Left ventricle myocardium superior (tissue), 1 donor: ENCODE data around the gene P2RX1. TPM values are rescaled to one million over a fixed set of nuclear protein-coding genes. Genes with fewer than 3 reads are reported as not detected.

ENCODE experiments used
- ATAC-seq: fragments of 200-7000 bp; cut with Tn5 transposase; one replicate; pipeline ENCODE4 v1.9.1; 2020; ENCODE audit warnings: mild to moderate bottlenecking, moderate library complexity
- DNase-seq: peaks from one replicate; pipeline ENCODE4 v3.0.0-alpha.2; 2020
- intact Hi-C: fragments of 100-400 bp; cut with micrococcal nuclease; formaldehyde crosslinking; loops from one replicate; pipeline ENCODE4 v1.11.0; 2022
- total RNA-seq: library from RNA; stranded (reverse); fragmentation: NEBNext Ultra II Directional; extraction: Animal tissue kit (Norgen Biotek cat#: 25700); gene quantifications from one replicate; pipeline ENCODE4 v1.2.1, GENCODE V29; 2021
- donor health status: DM: no; HTN: yes; CAD: no; lungs with severe emphysema.

Gene P2RX1
- total RNA-seq, 1 donor from 2014 or later: 0.17 TPM

DNA sequence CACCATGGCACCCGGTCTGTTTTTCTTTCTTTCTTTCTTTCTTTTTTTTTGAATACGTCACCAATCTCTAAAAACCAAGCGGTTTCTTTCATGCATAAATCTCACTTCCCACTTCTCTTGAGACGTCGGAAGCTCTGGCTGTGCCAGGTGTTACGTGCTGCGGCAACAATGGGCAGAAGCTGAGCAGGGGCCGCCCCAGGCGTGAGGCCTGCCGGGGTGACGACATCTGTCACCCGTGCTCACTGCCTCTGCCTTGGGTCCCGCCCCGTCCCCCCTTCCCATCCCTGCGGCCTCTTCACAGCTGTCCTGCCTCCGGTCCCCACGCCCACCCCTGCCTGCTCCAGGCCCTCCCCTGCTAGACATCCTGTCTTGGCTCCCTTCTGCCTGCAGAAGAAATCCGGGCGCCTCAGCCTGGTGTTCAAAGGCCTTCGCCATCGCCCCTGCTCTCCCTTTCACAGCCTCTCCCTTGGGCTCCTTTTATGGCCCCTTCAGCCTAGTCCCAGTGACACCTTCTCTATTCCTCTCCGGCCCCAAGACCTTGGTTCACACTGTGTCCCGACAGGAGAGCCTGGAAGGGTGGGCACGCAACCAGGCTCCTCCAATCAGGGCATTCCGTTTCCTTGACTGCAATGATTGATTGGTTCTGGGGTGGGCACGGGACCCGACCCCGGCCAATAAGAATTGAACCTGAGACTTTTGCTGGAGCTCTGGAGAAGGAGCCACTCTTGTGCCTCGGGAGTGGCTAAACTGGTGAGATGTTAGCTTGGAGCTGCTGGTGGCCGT is 4.8 kb downstream of the P2RX1 start:
- intact Hi-C loops: no loop called here
- DNase-seq (peak; percentile 55), ATAC-seq (peak; percentile 26)

DNA sequence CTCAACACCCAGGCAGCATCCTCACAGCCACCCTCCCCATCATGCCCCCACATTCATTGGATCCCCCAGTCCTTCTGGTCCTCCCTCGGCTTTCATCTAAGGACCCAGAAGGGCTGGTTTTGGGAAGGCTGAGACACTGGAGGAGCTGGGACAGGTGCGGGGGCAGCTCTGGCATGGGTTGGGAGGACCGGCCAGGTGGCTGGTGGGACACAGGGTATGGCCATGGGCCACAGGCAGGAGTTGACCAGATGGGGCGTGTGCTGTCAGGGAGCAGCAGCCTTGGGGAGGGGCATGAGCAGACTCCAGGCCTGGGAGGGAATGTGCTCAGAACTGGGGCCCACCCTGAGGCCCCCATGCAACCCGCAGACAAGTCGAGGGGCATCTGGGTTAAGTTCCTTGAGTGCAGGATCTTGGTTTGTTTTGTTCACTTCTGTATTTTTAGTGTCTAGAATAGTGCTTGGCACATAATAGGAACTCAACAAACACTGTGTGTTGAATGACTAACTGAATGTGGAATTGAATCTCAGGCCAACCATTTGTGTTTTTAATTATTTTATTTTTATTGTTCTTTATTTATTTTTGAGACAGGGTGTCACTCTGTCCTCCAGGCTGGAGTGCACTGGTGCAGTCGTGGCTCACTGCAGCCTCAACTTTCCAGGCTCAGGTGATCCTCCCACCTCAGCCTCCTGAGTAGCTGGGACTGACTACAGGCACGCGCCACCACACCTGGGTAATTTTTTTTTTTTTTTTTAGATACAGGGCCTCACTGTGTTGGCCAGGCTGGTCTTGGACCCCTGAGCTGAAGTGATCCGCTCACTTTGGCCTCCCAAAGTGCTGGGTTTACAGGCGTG is 5.6 kb downstream of the P2RX1 start:
- no peak for DNase-seq
- ATAC-seq: no peak
- intact Hi-C loops: no loop called here

DNA sequence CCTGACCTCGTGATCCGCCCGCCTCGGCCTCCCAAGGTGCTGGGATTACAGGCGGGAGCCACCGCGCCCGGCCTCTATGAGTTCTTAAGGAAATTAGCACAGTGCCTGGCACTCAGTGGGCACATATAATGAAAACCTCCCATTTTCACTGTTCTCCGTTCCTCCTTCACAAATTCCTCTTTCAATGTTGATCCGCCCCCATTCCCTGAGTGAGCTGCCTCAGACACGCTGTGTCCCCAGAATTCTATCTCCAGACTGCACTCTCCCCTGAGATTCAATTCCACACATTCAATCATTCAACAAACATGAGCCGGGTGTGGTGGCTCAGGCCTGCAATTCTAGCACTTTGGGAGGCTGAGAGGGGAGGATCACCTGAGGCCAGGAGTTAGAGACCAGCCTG is 7.0 kb downstream of the P2RX1 start:
- no peak for DNase-seq
- ATAC-seq: no peak
- intact Hi-C loops: no loop called here

DNA sequence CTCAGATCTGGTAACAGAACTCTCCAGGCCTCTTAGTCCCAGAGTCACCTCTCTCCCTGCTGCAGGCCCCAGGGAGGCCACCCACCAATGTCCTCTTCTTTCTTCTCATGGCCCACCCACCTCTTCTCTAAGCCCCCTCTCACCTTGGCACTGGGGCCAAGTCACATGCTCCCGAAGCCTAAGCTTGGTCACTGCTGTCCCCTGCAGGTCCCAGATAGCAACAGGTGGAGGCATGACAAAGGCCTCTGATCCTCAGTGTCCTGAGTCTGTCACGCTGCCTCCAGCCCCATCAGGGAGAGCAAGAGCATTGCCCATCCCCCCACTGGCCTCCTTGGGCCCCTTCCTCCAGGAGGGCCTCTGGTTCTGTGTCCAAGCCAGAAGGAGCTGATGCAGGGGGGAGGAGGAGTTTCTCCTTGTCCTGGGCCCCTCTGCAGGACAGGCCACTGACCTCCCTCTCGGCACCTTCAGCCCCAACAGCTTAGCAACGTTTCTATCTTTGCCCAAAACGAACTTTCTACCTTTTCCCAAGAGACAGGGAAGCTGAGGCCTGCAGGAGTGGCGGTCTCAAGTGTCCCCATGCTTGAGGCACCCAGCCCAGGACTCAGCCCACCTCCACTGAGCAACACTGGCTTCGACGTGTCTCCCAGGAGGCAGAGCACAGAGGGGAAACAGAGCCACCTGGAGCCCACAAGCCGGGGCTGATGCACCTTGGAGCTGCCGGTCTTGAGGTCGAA is 8.6 kb downstream of the P2RX1 start:
- DNase-seq (no peak), ATAC-seq (no peak)
- intact Hi-C loops: no loop called here

DNA sequence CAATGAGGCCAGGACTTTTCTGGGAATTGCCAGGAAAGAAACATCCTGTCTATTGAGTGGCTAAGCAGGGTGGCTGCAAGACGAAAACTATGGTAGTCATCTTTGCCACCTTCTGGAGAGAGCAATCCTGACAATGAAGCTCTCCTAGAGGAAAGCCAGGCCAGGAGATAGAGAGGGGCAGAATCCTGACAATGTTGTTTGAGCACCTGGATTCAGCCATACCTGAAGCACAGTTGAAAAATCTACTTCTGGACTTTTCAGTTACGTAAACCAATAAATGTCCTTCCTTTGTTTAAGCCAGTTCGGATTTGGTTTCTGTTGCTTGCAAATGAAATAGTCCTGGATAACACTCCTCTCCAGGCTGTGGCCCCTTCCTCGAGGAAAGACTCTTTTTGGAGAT is 9.4 kb downstream of the P2RX1 start:
- intact Hi-C loops: no loop called here
- no peak for DNase-seq
- no peak for ATAC-seq

DNA sequence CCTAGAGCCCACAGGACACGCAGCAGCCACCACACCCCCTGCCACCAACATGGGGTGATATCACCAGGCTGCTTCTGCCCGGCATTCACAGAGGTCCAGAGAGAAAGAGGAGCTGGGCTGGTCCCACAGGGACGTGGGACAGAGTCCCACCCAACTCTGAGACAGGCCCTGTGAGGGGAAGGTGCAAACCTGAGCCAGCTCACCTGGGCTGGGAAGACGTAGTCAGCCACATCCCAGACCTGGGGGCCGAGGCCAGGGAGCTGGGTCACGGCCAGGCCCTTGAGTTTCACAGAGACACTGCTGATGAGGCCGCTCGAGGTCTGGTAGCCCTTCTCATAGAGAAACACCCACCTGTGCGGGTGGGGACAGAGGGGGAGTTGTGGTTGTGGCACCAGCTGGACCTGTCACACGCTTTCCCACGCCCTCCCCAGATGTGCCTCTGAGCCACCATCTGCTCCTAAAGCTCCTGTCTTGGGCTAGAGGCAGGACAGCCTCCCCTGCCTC is 11.2 kb downstream of the P2RX1 start:
- DNase-seq (no peak), ATAC-seq (no peak)
- intact Hi-C loops: no loop called here

DNA sequence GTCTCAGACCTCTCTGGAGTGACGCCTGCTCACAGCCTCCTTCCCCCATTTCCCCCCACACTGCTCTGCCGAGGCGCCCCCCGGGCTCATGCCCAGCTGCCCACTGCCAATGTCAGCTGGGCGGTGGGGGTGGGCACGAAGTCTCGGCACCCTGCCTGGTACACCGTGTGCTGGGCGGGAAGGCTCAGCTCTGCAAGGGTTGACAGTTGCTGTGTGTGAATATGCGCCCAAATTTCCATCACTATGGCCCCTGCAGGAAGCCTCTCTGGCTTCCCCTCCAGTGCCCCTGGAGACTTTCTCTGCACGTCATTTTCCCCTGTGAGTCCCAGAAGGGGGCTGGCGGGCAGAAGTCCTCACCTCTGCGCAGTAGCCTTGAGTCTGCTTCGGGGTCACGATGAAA is 11.8 kb downstream of the P2RX1 start:
- DNase-seq (no peak), ATAC-seq (no peak)
- intact Hi-C loops: no loop called here

DNA sequence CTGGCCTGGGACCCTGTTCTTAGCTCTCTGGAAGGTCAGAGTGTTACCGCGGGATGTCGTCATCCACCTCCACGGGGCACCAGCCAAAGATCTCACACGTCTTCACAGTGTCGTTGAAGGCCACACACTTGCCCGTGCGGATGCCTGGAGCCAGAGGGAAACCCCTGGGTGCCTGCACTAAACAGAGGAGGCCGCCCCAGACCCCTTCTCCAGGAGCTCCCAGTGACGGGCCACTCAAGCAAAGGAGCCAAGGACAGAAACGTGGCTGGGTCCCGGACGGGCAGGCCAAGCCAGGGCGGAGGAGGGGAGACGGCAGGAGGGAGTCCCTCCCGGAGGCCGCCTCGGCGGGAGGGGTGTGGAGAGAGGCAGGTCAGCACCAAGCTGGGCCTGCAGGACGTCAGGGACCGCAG is 12.4 kb downstream of the P2RX1 start:
- intact Hi-C loops: no loop called here
- ATAC-seq (no peak), DNase-seq (no peak)

DNA sequence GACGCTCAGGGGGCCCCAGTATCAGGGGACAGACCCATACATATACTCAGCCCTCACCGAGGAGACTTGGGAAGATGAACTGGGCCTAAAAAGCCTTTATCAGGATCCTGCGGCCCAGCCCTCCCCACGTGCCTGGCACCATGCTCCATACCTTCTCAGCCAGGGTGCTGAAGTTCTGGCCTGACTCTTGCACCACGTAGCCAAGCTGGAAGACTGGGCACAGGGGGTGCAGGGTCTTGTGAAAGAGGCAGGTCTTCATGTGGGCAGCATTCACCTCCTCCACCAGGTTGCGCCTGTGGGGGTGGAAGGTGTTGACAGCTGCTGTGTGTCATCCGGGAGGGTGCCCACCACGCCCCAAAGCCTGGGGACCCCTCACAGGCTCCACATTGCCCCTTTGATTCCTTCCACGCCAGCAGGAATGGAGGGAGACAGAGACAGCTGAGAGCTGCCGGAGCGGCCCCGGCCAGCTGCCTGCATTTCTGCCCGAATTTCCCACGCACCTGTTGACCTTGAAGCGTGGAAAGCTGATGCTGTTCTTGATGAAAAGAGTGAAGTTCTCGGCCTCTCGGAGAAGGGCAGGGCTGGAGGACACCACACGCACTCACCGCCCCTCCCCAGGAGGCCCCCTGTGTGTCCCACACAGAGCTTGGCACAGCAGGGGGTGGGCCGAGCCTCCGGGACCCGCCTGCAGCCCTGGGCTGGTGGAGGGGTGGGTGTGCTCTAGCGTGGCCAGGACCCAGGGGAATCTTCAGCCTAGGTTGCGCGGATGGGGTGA is 13.0 kb downstream of the P2RX1 start:
- DNase-seq: no peak
- intact Hi-C loops: no loop called here
- ATAC-seq: no peak

DNA sequence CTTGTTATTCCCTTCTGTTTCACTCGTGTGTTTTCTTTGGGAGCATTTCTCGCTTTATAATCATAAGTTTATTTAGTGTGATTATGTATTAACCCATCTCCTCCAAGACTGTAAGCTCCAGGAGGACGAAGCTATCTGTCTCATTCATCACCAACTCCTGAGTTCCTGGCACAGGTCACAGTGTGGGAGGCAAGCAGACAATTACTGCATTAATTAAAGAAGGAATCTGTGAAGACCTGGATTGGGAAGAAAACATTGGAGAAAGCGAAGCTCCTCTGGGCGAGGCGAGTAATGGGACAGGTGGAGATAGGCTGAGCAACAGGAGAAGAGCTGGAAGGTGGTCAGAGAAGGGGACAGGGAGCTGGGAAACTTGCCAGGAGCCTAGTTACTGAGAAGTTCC is 15.6 kb downstream of the P2RX1 start:
- DNase-seq (no peak), ATAC-seq (no peak)
- intact Hi-C loops: no loop called here

DNA sequence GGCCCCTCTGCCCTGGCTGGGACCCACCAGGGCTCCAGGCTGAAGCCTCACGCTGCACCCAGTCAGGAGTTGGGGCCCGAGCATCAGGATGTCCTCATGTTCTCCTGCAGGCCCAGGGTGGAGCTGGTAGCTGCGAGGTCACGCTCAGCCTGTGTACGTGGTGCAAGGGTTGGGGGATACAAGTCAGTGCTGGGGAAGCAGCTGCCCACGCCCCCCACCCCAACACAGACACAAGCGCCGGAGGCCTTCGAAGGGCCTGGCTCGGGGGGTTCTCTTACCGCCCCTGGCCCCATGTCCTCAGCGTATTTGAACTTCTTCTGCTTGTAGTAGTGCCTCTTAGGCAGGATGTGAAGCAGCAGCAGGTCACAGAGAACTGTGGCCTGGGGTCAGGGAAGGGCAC is 18.5 kb downstream of the P2RX1 start:
- ATAC-seq: no peak
- DNase-seq: no peak

DNA sequence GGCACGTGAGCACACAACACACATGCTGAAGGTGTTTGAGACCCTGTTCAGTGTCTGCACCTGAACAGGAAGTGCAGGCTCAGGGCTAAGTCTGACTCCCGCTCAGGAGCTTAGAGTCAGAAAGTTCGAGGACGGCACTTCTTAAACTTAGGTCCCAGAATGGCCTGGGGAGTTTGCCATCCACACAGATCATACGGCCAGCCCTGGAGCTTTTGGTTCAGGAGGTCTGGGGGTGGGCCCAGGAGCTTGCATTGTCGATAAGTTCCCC is 19.4 kb downstream of the P2RX1 start:
- DNase-seq (no peak), ATAC-seq (no peak)

More for the DNA sequence above, 18.5 kb downstream of the P2RX1 start:
- intact Hi-C loops: no loop called here

DNA sequence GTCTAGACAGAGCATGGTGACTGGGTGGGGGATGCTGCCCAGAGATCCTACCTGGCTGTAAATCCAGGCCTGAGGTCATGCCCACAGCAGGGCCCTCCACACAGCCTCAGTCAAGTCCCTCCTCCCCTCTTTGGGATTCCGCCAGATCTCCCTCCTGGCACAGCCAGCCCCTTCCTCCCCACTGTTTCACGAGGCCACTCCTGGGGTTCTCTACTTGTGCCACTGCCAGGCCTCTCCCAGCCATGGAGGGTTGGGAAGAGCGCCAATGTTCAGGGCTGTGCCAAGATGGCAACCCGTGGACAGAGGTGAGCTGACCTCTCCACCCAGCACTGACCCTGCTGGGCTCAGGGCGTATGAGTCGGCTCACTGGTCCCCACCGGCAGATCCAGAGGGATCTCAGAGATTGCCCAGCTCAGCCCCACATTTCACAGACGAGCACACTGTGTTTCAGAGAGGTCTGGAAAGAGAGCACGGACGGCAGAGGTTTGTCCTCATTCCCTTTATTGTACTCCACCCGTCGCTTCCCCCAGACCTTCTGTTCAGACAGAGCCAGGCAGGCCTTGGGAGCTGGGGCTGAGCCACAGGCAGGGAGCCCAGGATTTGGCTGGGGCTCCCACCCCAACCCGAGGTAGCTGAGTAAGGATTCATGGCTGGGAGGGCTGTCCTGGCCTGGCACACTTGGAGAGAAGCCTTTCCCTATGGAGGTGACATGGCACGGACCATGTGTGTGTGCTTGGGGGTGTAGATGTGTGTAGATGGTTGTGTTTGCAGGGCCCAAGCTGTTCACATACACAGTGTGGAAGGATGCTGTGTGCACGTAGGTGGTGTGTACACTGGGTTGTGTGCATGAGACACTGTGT is 19.9 kb downstream of the P2RX1 start:
- no peak for ATAC-seq
- no peak for DNase-seq
- intact Hi-C loops: no loop called here

More for the DNA sequence above, 19.4 kb downstream of the P2RX1 start:
- intact Hi-C loops: no loop called here

DNA sequence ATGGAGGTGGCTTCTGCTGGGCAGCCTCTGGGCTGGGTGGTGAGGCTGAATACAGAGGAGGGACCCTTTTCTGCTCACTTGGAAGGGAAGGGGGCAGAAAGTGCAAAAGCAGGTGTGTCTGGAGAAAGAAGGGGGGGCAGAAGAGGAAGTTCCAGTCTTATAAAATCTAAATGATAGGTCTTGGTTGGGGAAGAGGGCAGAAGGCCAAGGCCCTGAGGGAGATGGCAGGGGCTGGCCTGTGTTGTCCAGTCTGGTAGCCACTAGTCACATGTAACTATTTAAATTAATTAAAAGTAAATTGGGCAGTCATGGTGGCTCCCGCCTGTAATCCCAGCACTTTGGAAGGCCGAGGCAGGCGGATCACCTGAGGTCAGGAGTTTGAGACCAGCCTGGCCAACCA is 20.9 kb downstream of the P2RX1 start:
- no peak for DNase-seq
- ATAC-seq: no peak
- intact Hi-C loops: no loop called here

DNA sequence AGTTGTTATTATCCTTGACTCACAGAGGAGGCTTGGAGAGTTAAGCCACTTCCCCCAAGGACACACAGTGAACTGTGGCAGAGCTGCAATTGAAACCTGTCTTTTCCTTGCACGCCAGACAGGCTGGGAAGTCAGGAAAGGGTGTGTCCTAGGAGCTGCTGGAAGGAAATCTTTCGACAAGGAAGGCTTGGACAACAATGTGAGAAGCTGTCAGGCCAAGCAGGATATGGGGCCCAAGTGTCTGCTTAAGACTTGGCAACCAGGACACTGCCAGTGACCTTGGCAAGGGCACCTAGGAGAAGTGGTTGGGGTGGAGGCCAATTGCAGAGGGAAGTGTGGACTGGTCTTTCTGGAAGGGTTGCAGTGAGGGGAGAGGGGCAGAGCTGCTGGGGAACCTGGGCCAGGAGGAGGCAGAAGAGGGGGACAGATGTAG is 21.3 kb downstream of the P2RX1 start:
- ATAC-seq (peak; percentile 8), DNase-seq (no peak)
- intact Hi-C loops: no loop called here

DNA sequence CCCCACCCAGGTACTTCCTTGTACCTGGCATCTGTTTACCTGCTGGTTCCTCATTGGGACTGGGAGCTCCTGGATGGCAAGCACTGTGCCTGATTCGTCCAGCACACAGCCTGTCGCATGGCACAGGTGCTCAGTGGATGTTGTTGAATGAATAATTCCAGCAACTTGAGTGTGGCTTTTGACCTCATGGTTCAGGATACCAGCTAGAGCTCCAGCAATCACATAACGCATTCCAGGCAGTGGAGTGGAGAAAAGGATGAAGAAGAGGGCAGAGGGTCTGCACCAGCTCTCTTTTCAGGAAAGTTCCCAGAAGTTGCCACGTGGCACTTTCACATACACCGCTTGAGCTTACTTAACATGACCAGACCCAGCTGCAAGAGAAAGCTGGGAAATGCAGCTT is 22.1 kb downstream of the P2RX1 start:
- intact Hi-C loops: no loop called here
- ATAC-seq: no peak
- no peak for DNase-seq

DNA sequence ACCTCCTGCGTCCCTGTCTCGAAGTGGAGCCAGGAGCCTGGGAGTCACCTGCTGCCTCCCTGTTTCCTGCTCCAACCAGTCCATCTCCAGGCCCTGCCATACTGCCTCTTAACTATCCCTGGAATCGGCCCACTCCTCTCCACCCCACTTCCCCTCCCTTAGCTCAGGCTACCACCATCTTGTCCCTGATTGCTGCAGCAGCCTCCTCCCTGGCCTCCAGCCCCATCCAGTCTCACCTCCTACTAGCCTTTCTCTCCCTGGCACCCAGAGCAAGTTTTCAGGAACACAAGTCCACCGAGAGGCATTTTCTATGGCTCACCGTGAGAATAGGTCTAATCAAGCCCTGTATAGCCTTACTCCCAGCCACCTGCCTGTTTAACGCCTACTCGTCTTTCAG is 22.5 kb downstream of the P2RX1 start:
- DNase-seq (no peak), ATAC-seq (no peak)
- intact Hi-C loops: no loop called here

DNA sequence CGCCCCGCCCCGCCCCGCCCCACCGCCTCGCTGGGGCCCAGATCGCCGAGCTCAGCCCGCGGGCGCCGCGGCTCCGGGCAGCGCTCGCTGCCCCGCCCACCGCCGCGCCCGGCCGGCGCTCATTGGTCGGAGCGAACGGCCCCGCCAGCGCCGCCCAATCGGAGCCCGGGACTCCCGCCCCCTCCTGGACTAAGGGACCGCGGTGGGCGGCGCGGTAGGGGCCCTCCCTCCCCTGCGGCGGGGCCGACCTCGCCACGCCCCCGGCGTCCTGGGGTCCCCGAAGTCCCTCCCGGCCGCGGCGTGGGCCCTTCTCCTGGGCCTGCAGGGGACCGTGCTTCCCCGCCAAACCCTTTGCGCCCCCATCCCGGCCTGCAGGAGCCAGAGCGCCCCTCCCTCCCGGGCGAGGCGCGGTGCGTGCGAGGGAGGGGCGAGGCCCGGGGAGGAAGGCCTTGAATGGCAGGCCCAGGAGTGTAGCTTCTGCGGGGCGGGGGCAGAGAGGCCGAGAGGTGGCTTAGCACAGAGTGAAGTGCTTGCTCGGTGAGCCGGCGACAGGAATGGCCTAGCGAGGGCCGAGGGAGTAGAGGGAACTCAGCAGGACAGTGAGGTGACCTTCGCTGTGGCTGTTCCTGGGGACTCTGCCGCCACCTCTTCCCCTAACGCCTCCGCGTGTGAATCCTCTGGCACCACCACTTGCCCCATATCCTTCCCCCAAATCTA is 23.1 kb downstream of the P2RX1 start, which contains the start of gene CAMKK1:
CAMKK1 (minus strand) TSS at position 51 of the 717 bp plus-strand sequence. CDS start 7,366 bp downstream, outside the sequence.
- intact Hi-C loops: no loop called here
- DNase-seq: peak; percentile 96
- peak; percentile 86 for ATAC-seq
